Hematopoietic multipotent progenitor cell treated with erythropoietin and hydrocortisone succinate and interleukin-3 and kit ligand, for 17 days (in vitro differentiated cells): Measurements from ENCODE around the gene CAMTA1.
"Not testable (repeated sequence)": the region's sequence is repeated elsewhere in the genome, so short reads cannot be mapped to it uniquely, and the experiment has no call there.

Experiments used
- DNase-seq: peaks from one replicate; pipeline ENCODE4 v3.0.0-alpha.2; 2015; ENCODE audit warnings: low spot score

Gene CAMTA1

GRCh38 chr1:6907201-6907600 lies 121.9 kb downstream of the CAMTA1 start:
- DNase-seq = no peak

- DNase-seq = no peak
These were observed 122.6 kb downstream of the CAMTA1 start for GRCh38 chr1:6907676-6908434.

- DNase-seq = no peak
These were observed 124.1 kb downstream of the CAMTA1 start for GRCh38 chr1:6909401-6909800.

- DNase-seq = no peak
These were observed 124.6 kb downstream of the CAMTA1 start for GRCh38 chr1:6909857-6910256.

GRCh38 chr1:6911021-6911941 lies 126.0 kb downstream of the CAMTA1 start:
- DNase-seq = no peak

- no peak for DNase-seq
These were observed 126.7 kb downstream of the CAMTA1 start for GRCh38 chr1:6911974-6912373.

GRCh38 chr1:6912518-6912917 lies 127.3 kb downstream of the CAMTA1 start:
- DNase-seq = no peak

- no peak for DNase-seq
These were observed 127.8 kb downstream of the CAMTA1 start for GRCh38 chr1:6913086-6913485.

GRCh38 chr1:6914706-6915105 lies 129.5 kb downstream of the CAMTA1 start:
- DNase-seq = no peak

- DNase-seq = no peak
These were observed 130.8 kb downstream of the CAMTA1 start for GRCh38 chr1:6915999-6916565.

GRCh38 chr1:6917067-6917466 lies 131.8 kb downstream of the CAMTA1 start:
- DNase-seq = no peak

- no peak for DNase-seq
These were observed 133.1 kb downstream of the CAMTA1 start for GRCh38 chr1:6918186-6918924.

- no peak for DNase-seq
These were observed 133.8 kb downstream of the CAMTA1 start for GRCh38 chr1:6918925-6919511.

- not testable (repeated sequence) for DNase-seq
These were observed 136.3 kb downstream of the CAMTA1 start for GRCh38 chr1:6921506-6921905.

- DNase-seq = no peak
These were observed 137.1 kb downstream of the CAMTA1 start for GRCh38 chr1:6922096-6922931.

- DNase-seq = no peak
These were observed 137.8 kb downstream of the CAMTA1 start for GRCh38 chr1:6923012-6923411.

GRCh38 chr1:6923416-6923815 lies 138.2 kb downstream of the CAMTA1 start:
- no peak for DNase-seq

GRCh38 chr1:6923955-6924881 lies 139.0 kb downstream of the CAMTA1 start:
- DNase-seq = no peak

GRCh38 chr1:6924891-6925290 lies 139.6 kb downstream of the CAMTA1 start:
- DNase-seq = no peak

GRCh38 chr1:6927626-6928025 lies 142.4 kb downstream of the CAMTA1 start:
- DNase-seq = no peak
